ENCODE results near the gene ATP11A. TPM values are rescaled to one million over a fixed set of nuclear protein-coding genes. Genes with fewer than 3 reads are reported as not detected.

ATP11A gene
- total and polyA plus RNA-seq, 11 donors = 20.5 to 146 (median 91.2) TPM

GRCh38 chr13:112896736-112897602 lies 207.1 kb downstream of the ATP11A start:
- DNase-seq (peak in 2 of 5 donors; percentile 10 to 44), ATAC-seq (no peak)
- intact Hi-C loops (cut with DNase I) = no loop called here
- Histone ChIP-seq H3K4me1 (peaks cover 4 to 28% (median 20%) of the 10 kb centered on the region in 12 donors), H3K27me3 (peaks cover 0 to 28% (median 15%) of the 10 kb centered on the region in 9 donors), H3K27ac (no peak overlapping the region), H3K36me3 (no peaks in the 10 kb centered on the region), H3K9me3 (no peaks in the 10 kb centered on the region), H3K4me3 (no peak overlapping the region)
- WGBS, 4 donors = 90 to 93% (median 92%) methylated on average over 18 to 27 of the region's 27 CpGs
- TF ChIP-seq CTCF (IDR thresholded peaks at IDR 0.05) (no peak), POLR2A (IDR thresholded peaks at IDR 0.05) (no peak)

GRCh38 chr13:112897603-112897955 lies 207.7 kb downstream of the ATP11A start:
- intact Hi-C loops (cut with DNase I) = no loop called here
- no peak for ATAC-seq
- peak in 1 of 5 donors; percentile 13 for DNase-seq
- peaks cover 4 to 25% (median 20%) of the 10 kb centered on the region in 12 donors for H3K4me1 ChIP-seq
- TF ChIP-seq CTCF (IDR thresholded peaks at IDR 0.05) (no peak), POLR2A (IDR thresholded peaks at IDR 0.05) (no peak)
- no peaks in the 10 kb centered on the region for H3K36me3 ChIP-seq
- no peak overlapping the region for H3K27ac ChIP-seq
- no peaks in the 10 kb centered on the region for H3K9me3 ChIP-seq
- H3K27me3 ChIP-seq = peaks cover 0 to 22% (median 11%) of the 10 kb centered on the region in 9 donors
- 94 to 98% (median 96%) methylated on average over 6 of the region's 6 CpGs for WGBS, 4 donors
- H3K4me3 ChIP-seq = no peak overlapping the region

GRCh38 chr13:112897956-112898620 lies 208.2 kb downstream of the ATP11A start:
- DNase-seq = peak in 2 of 5 donors; percentile 19 to 53
- Histone ChIP-seq H3K36me3 (no peaks in the 10 kb centered on the region), H3K27me3 (peaks cover 0 to 22% (median 9%) of the 10 kb centered on the region in 9 donors), H3K27ac (no peak overlapping the region), H3K4me3 (no peak overlapping the region), H3K4me1 (peaks cover 4 to 24% (median 18%) of the 10 kb centered on the region in 12 donors), H3K9me3 (no peaks in the 10 kb centered on the region)
- no peak for TF ChIP-seq POLR2A (IDR thresholded peaks at IDR 0.05)
- no peak for TF ChIP-seq CTCF (IDR thresholded peaks at IDR 0.05)
- no peak for ATAC-seq
- intact Hi-C loops (cut with DNase I) = no loop called here
- WGBS, 4 donors = 89 to 92% (median 91%) methylated on average over 35 to 39 of the region's 39 CpGs

- TF ChIP-seq POLR2A (IDR thresholded peaks at IDR 0.05) = no peak
- H3K4me1 ChIP-seq = peaks cover 1 to 18% (median 12%) of the 10 kb centered on the region in 12 donors
- no peak overlapping the region for H3K4me3 ChIP-seq
- H3K9me3 ChIP-seq = no peaks in the 10 kb centered on the region
- no peak for ATAC-seq
- WGBS, 4 donors = 85 to 90% (median 88%) methylated on average over 20 to 26 of the region's 26 CpGs
- no peak for DNase-seq
- intact Hi-C loops (cut with DNase I) = no loop called here
- H3K36me3 ChIP-seq = no peaks in the 10 kb centered on the region
- no peak overlapping the region for H3K27ac ChIP-seq
- H3K27me3 ChIP-seq = peaks cover 0 to 20% (median 9%) of the 10 kb centered on the region in 9 donors
Measured at GRCh38 chr13:112898621-112899280, 208.9 kb downstream of the ATP11A start.
